GM21529 (cell line): ENCODE data around the gene SMARCC2.

Experiments used
- ATAC-seq: cut with Tn5 transposase; IDR thresholded peaks from one replicate; pipeline ENCODE4 v1.9.1; 2021; ENCODE audit not compliant: unreplicated experiment

SMARCC2 gene

DNA sequence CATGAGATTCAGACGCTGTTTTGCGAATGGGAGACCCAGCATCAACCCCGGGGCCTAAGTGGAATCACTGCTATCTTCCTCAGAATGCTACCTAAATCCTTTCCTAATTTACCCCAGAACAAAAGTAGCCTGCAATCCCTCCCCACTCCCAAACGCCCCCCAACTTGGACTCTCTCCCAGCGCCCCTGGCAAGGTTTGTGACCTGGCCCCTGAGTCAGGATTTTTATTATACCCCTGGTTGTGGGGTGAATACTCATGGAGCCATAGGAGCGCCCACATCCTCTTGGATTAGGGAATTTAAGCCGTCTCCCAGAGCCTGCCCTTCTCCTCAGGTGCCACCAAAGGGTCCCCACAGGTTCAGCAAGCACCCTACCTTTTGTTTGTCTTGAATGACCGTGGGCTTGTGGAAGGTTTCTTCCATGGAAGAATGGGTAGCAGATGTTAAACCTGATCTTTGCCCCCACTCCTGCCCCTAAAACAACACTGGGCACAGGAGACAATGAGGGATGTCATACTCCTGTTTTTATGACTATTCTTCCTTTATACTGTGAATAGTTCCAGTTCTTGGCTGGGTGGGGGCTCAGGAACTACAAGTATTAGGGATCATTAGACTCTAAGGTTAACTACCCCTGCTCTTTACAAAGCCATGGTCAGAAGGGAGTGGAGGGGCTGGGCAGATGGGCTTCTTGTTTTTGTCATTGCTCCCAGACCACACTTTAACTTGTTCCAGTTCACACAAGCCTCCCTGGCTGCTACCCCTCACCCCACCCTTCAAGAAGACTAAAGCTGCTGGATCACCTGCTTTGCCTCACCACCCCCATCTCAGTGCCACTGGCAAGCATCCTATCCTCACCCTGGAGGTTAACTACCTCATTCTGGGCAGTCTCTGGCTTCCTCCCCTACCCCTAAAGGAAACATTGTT lies 36.3 kb downstream of the SMARCC2 start:
- ATAC-seq: no peak

DNA sequence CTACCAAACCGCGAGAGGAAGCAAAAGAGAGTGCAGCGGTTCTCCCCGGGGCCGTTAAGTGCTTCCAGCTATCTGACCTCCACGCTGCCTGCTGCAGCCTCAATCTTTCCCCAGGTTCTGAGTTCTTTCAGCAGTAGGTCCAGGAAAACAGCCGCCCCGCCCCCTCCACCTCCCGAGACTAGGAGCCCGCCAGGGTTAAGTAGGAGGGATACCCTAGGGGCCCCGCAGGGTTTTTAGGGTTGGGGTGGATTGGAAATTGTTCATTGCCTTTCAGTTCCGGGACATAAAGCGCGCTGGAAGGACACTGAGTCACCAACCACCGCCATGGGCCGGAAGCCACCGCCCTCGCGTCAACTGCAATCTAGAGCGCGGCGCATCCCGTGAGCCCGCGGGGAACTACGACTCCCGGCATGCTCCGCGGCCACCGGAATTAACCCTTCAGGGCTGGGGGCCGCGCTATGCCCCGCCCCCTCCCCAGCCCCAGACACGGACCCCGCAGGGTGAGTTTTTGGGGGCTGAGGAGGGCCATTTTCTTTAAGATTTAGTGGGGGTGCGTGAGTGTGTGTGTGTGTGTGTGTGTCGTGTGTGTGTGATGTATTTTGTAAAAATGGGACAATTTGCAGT lies 37.0 kb downstream of the SMARCC2 start, which contains the start of gene MYL6B:
TSS of gene MYL6B (plus strand) at position 456 of the 624 bp plus-strand sequence. CDS start 1,332 bp downstream, outside the sequence.
- peak; percentile 85 for ATAC-seq

DNA sequence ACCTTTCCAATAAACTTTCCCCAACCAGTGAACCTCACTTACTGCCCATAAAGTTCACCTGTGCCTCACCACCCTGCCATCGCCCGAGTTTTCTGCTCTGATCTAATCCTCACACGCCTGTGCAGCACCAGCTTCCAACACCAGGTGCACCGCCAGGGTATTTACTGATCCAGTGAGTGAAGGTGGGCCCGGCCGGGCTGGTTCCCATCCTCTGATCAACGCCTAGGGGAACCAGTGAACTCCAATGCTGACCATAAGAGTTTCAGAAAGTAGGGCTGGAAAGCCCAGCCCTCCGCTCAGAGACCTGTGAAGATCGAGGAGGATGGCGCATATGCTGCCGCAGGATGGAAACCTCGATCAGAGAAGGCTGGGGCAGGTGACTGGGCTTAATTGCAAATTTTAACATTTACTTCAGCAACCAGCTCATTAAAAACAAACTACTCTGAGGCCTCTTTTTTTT lies 37.6 kb downstream of the SMARCC2 start:
- ATAC-seq: peak; percentile 47

DNA sequence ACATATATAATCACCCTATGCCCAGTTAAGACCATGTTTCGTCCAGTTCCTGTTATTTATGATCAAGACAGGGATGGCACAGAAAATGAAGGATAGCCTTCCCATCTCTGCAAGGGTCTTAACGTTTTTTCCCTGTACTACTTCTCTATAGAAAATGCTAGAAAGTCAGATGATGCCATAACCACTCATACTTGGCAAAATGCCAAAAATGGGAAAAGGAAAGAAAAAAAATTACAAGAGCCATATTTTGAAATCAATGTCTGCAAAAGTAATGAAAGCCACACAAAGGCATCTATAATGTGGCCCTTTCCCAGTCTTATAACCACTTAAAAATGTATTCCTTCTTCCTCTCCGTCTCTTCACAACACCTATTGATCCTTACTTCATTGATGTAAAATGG lies 38.7 kb downstream of the SMARCC2 start:
- no peak for ATAC-seq

DNA sequence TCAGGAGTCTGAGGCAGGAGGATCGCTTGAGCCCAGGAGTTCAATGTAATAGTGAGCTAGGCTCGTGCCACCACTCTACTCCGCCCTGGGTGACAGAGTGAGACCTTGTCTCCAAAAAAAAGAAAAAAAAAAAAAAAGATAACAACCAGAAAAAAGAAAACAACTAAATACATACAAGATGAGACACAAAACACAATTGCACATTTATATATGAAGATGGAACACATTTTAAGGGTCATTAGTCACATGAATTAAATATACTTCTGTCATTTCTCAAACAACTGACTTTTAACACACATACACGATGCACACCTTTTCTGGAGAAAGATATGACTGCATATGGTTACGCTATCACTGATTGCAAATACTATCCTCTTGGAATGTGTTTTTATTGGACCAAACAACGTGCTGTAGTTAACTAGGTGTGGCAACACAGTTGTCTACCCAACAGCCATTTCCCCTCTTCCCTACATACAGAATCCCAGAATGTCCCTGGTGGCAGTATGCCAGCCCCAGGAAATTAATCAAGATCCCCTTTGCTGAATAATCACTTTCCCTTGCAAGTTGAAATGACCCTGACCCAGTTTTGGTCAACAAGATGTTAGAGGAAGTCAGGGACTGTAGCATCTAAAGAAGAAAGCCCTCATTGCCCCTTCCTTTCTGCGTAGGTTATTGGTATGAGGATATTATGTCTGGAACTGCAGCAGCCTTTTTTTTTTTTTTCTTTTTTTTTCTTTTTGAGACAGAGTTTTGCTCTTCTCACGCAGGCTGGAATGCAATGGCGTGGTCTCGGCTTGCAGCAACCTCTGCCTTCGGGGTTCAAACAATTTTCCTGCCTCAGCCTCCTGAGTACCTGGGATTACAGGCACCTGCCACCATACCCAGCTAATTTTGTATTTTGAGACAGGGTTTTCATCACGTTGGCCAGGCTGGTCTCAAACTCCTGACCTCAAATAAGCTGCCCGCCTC lies 42.5 kb downstream of the SMARCC2 start:
- ATAC-seq: no peak

DNA sequence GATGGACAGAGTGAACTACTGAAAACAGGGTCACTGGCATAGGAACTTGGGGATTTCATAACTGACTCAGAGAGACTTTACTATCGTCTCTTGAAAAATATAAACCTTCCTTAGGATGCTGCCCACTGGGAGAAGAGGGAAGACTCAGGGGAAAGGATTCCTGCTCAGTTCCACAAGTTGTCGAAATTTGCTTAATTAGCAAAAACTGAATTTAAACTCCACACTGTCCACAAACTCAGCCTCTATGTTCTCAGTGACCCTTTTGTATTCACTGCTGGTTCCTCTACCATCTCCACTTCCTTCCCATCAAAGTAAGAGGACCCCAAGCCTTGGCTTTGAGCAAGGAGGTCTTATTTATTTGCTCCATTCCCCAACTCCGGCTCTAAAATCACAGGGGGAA lies 44.1 kb downstream of the SMARCC2 start:
- no peak for ATAC-seq

DNA sequence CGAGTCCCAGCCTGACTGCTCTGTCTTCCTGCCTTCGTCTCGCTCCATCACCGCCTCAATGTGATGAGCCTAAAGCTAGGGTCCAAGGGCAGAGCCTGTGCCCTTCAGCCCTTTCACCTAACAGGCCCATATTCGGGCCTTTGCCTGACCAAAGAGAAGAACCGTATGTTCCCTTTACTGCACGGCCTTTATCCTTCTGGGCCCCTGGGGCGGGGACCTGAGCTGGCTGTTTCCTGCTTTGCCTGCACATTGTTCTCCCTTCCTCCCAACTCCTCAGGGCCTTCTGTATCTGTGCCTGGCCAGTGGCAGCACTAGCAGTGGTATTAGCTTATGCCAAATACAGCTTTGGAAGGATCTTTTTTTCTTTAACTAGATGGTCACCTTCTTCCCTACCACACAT lies 45.4 kb downstream of the SMARCC2 start:
- ATAC-seq: no peak

- no peak for ATAC-seq
These were observed 46.1 kb downstream of the SMARCC2 start for GRCh38 chr12:56143217-56143616.

DNA sequence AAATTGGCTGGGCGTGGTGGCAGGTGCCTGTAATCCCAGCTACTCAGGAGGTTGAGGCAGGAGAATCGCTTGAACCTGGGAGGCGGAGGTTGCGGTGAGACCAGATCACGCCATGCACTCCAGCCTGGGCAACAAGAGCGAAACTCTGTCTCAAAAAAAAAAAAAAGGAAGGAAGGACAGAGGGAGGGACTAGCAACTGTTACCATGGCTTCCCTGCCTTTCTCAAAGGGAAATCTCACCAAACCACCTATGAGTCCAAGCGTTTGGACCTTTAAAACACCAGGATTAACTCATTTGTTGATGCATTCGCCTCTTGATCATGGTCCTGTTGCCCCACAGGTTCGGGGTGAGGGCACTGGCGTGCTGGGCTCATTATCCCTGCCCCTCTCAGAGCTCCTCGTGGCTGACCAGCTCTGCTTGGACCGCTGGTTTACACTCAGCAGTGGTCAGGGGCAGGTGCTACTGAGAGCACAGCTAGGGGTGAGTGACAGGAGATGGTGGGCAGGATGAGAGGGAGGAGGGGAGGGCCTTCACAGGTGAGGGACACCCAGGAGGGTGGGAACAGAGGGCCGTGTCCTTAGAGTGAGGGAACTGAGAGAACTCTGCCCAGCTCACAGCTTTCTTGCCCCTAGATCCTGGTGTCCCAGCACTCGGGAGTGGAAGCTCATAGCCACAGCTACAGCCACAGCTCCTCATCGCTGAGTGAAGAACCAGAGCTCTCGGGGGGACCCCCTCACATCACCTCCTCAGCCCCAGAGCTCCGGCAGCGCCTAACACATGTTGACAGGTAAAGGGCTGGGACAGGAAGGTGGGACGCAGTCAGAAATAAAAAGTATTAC lies 47.1 kb downstream of the SMARCC2 start:
- ATAC-seq: no peak

DNA sequence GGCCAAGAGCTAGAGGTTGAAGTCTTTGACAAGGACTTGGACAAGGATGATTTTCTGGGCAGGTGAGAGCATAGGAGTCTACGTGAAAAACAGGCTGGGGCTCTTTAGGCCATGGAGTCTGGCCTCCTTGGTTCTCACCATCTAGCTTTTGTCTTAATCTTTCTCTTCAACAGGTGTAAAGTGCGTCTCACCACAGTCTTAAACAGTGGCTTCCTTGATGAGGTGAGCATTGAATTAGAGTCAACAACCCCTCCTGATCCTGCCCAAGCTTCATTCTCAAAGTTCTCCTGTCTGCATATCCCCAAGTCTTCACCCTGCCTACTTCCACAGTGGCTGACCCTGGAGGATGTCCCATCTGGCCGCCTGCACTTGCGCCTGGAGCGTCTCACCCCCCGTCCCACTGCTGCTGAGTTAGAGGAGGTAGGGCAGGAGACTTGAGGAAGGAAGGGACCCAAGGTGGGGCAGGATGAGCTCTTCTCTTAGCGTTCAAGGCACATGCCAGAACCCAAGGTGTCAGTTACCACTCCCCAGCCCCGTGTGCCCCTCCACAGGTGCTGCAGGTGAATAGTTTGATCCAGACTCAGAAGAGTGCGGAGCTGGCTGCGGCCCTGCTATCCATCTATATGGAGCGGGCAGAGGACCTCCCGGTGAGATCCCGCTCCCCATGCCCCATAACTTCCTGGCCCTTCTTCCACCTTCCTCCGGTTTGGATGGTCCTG lies 51.3 kb downstream of the SMARCC2 start:
- no peak for ATAC-seq

GRCh38 chr12:56134897-56135296 lies 54.4 kb downstream of the SMARCC2 start:
- ATAC-seq: no peak

- no peak for ATAC-seq
These were observed 58.4 kb downstream of the SMARCC2 start for GRCh38 chr12:56130876-56131275.

- no peak for ATAC-seq
These were observed 59.3 kb downstream of the SMARCC2 start for GRCh38 chr12:56129942-56130495.

- ATAC-seq: peak; percentile 31
These were observed 59.9 kb downstream of the SMARCC2 start for GRCh38 chr12:56129206-56129941.

DNA sequence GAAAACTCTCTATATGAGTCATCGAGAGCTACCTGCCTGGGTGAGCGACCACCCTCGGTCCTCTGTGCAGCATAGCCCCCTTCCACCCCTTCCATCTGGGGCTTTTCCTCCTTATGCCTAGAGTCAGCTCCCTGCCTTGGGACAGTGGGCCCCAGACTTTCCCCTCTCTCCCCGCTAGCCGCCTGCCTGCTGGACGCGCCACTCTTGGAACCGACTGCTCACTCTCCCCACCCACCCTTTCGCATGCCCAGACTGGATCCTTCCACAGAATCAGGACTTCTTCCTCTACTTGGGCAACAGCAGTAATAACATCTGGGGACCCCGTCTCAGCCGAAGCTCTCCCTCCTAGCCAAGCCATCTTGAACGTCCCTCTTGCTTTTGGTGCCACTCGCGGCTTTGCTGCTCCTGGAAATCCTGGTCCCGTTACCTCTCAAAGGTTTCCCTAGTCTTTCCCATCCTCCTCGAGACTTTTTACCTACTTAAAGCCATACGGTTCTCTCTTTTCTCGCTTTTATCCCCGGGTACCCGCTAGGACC lies 60.5 kb downstream of the SMARCC2 start:
- ATAC-seq: no peak

DNA sequence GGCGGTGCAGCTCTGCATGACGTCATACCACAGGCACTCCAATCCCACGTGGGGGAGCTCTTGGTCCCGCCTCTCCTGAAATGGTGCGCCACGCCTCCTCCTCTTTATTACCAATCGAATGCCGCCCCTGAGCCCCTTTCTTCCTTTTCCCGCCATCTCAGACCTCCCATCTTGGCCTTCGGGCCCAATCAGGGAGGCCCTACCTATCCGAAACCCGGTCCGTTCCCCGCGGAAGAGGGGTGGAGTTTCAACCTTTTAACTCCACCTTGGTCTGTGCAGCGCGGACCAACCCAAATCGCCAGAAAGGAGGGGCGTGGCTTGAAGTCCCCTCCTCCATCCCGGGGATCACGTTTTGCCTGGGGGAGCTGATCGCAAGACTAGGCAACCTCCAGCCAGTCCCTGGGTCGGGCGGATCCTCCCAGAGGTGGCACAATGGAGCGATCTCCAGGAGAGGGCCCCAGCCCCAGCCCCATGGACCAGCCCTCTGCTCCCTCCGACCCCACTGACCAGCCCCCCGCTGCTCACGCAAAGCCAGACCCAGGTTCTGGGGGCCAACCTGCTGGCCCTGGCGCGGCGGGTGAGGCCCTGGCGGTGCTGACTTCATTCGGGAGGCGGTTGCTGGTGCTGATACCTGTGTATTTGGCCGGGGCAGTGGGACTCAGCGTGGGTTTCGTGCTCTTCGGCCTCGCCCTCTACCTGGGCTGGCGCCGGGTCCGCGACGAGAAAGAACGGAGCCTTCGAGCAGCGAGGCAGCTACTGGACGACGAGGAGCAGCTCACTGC lies 61.2 kb downstream of the SMARCC2 start, which contains the start of gene ESYT1:
TSS of gene ESYT1 (plus strand) at position 380 of the 782 bp plus-strand sequence. CDS start at position 433, 53 bp downstream.
- peak; percentile 88 for ATAC-seq

- no peak for ATAC-seq
These were observed 61.8 kb downstream of the SMARCC2 start for GRCh38 chr12:56127485-56127887.
